NOMO-1 treated with DMSO at 0.1 percent for 48 hours (cell line): Measurements from ENCODE around the gene EDA.
"Not testable (repeated sequence)": the region's sequence is repeated elsewhere in the genome, so short reads cannot be mapped to it uniquely, and the experiment has no call there.

Experiments
- DNase-seq: peaks from one replicate; lab custom pipeline; 2025; ENCODE audit not compliant: unreplicated experiment; lab: John Stamatoyannopoulos, UW

Gene EDA

GRCh38 chrX:69948276-69948797, 332.4 kb downstream of the EDA start:
- DNase-seq: no peak

- no peak for DNase-seq
These were observed 335.8 kb downstream of the EDA start for GRCh38 chrX:69951753-69952152.

- no peak for DNase-seq
These were observed 343.8 kb downstream of the EDA start for GRCh38 chrX:69959712-69960111.

GRCh38 chrX:69961365-69962072, 345.6 kb downstream of the EDA start:
- DNase-seq: no peak

GRCh38 chrX:69968950-69969349, 353.0 kb downstream of the EDA start:
- no peak for DNase-seq

- DNase-seq: no peak
These were observed 353.5 kb downstream of the EDA start for GRCh38 chrX:69969460-69969859.

GRCh38 chrX:69987691-69988090, 371.8 kb downstream of the EDA start:
- DNase-seq: no peak

- no peak for DNase-seq
These were observed 373.1 kb downstream of the EDA start for GRCh38 chrX:69988955-69989394.

- DNase-seq: no peak
These were observed 375.8 kb downstream of the EDA start for GRCh38 chrX:69991685-69992084.

GRCh38 chrX:69993494-69993893, 377.6 kb downstream of the EDA start:
- DNase-seq: no peak

- DNase-seq: no peak
These were observed 379.6 kb downstream of the EDA start for GRCh38 chrX:69995362-69996112.

GRCh38 chrX:69996113-69996468, 380.2 kb downstream of the EDA start:
- DNase-seq: no peak

GRCh38 chrX:69998299-69998698, 382.4 kb downstream of the EDA start:
- DNase-seq: not testable (repeated sequence)

GRCh38 chrX:70001269-70001668, 385.4 kb downstream of the EDA start:
- DNase-seq: no peak

- DNase-seq: no peak
These were observed 385.9 kb downstream of the EDA start for GRCh38 chrX:70001708-70002341.

GRCh38 chrX:70007946-70008345, 392.0 kb downstream of the EDA start:
- DNase-seq: no peak

- no peak for DNase-seq
These were observed 393.1 kb downstream of the EDA start for GRCh38 chrX:70009049-70009448.

- DNase-seq: no peak
These were observed 394.1 kb downstream of the EDA start for GRCh38 chrX:70009970-70010369.

GRCh38 chrX:70012756-70013155, 396.8 kb downstream of the EDA start:
- no peak for DNase-seq

- DNase-seq: no peak
These were observed 397.8 kb downstream of the EDA start for GRCh38 chrX:70013466-70014381.

- no peak for DNase-seq
These were observed 400.6 kb downstream of the EDA start for GRCh38 chrX:70016513-70016912.
